Bronchial epithelial cell (primary cell): ENCODE results near the gene LRWD1. TPM values are rescaled to one million over a fixed set of nuclear protein-coding genes. Genes with fewer than 3 reads are reported as not detected.
"Not testable (repeated sequence)": the region's sequence is repeated elsewhere in the genome, so short reads cannot be mapped to it uniquely, and the experiment has no call there.

Source experiments
- DNase-seq: peaks from one replicate; pipeline ENCODE4 v3.0.0-alpha.2; 2010; ENCODE audit warnings: low read depth
- FAIRE-seq: peaks from 2 replicates; lab custom pipeline; 2011; peaks lifted over from hg19 to GRCh38; lab: Jason Lieb, UNC
- H3K27me3 ChIP-seq: 2 replicates; pipeline ENCODE4 v1.5.1; 2011; ENCODE audit warnings: low read length; ENCODE audit not compliant: control insufficient read depth, insufficient read depth
- H3K36me3 ChIP-seq: 2 replicates; pipeline ENCODE4 v1.5.1; 2011; ENCODE audit warnings: low read length; ENCODE audit not compliant: control insufficient read depth, insufficient read depth
- H3K4me3 ChIP-seq: 2 replicates; pipeline ENCODE4 v1.5.1; 2011; ENCODE audit warnings: mild to moderate bottlenecking, low read depth, low read length, control low read depth
- total RNA-seq: library from RNA; depleted of rRNA; stranded (reverse); fragments of >200 nt; gene quantifications from 2 replicates; pipeline ENCODE4 v1.2.1, GENCODE V29; 2014

Gene LRWD1
- total RNA-seq, 1 donor from 2014 or later = 25.3 TPM

GRCh38 chr7:102507410-102508088, 42.8 kb downstream of the LRWD1 start:
- FAIRE-seq, H3K4me3 ChIP-seq, H3K36me3 ChIP-seq, H3K27me3 ChIP-seq, DNase-seq: not testable (repeated sequence)

DNA sequence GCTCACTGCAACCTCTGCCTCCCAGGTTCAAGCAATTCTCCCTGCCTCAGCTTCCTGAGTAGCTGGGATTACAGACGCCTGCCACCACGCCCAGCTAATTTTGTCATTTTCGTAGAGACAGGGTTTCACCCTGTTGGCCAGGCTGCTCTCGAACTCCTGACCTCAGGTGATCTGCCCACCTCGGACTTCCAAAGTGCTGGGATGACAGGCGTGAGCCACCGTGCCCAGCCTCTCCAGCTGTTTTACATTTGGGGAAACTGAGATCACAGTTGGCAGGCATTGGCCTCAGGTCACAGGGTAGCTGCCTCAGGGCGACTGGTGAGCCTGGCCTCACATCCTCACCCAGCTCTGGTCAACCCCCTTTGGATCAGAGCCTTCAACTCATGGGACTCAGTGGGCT, 45.8 kb downstream of the LRWD1 start:
- H3K36me3 ChIP-seq, H3K27me3 ChIP-seq, DNase-seq, H3K4me3 ChIP-seq, FAIRE-seq: not testable (repeated sequence)

DNA sequence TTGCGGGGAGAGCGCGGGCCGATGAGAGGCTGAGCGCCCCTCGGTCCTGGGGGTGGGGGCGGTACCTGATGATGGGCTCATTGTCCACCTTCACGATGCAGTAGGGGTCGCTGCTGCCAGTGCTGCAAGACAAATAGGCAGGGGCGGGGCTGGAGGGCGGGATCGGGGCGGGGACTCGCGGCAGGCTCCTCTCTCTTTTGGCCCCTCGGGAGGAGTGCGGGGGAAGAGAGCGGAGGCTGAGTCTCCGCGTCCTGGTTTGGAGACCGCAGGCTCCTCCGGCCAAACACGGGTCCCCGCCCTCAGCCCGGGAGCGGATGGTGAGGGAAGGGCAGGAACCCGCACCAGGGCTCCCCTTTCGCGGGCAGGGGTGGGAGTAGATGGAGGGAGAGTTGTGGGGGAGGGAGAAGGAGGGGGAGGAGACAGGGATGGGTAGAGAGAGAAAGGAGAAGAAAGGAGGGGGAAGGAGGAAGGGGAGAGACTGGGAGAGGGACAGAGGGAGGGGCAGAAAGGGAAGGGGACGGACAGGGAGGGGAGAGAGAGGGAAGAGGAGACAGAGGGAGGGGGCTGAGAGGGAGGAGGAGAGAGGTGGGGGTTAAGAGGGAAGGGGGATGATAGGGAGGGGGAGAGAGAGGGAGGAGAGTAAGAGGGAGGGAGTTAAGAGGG, 47.2 kb downstream of the LRWD1 start:
- not testable (repeated sequence) for H3K4me3 ChIP-seq, DNase-seq, H3K27me3 ChIP-seq, H3K36me3 ChIP-seq, FAIRE-seq

DNA sequence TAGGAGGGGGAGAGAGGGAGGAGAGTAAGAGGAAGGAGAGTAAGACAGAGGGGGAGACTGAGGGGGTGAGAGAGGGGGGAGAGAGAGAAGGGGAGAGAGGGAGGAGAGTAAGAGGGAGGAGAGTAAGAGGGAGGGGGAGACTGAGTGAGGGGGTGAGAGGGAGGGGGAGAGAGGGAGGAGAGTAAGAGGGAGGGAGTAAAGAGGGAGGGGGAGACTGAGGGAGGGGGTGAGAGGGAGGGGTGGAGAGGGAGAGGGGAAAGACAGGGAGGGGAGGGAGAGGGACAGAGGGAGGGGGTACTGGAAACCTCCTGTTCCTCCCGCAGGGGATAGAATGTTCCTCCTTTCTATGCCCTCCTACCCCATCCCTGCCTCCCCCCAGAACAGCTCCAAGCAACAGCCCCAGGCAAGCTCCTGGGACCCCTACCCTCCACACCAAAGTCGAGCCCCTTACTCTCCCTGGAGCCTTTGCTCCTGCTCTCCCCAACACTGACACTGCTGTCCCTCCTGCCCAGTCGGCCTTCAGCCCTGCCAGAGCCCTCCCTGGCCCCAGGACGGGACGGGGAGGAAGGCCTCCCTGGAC, 47.9 kb downstream of the LRWD1 start:
- not testable (repeated sequence) for DNase-seq, H3K27me3 ChIP-seq, FAIRE-seq, H3K36me3 ChIP-seq, H3K4me3 ChIP-seq

DNA sequence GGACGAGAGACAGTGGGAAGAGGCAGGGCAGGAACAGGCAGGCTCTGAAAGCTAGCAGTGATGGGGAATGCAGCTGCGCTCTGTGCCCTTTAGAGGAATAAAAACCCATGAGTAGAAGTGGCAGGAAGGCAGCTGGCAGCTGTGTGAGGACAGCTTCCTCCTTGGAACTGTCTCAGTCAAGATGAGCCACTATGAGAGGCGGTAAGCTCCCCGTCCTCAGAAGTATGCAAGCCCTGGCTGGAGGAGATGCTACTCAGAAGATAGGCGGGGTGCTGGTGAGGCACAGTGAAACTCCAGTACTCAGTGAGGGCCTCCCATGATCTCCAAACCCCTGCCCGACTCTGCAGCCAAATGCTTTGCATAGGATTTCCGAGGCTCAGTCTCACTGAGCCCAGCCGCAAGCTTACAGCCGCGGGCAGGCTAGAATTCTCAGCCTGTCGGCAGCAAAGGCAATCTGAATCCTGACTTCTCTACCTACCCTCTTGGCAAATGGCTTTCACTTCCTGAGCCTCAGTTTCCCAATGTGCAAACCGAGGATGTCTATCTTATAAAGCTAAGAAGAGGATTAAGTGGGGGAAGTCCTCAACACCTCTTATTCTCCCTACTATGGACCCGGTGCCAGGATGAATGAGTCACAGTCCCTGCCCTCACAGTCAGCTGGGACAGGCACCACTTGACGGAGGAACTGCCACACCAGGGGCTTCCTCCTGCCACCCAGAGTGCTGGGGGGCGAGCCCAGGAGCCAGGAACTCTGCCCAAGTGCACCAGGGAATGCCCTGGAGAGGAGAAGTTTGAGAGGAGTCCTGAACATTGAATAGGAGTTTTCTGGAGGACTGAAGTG, 50.3 kb downstream of the LRWD1 start:
- not testable (repeated sequence) for FAIRE-seq, H3K4me3 ChIP-seq, H3K36me3 ChIP-seq, DNase-seq, H3K27me3 ChIP-seq

DNA sequence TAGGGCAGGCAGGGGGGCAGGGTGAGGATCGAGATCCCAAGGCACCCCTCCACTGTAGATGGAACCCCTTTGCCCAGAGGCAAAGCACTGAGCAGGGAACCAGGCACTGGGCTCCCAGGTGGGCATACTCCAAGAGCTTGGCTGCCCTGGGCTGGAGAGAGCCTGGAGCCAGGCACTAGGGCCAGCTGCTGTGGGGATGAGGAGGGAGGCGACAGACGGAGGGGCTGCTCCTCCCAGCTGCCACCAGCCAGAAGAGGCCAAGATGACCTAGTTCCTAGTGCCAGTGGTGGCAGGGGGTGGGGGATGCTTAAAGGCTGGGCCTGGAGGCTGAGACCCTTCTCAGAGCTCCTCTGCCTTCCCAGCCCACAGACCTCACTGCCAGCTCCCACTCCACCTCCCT, 51.1 kb downstream of the LRWD1 start:
- FAIRE-seq, H3K36me3 ChIP-seq, H3K4me3 ChIP-seq, DNase-seq, H3K27me3 ChIP-seq: not testable (repeated sequence)

- H3K27me3 ChIP-seq, FAIRE-seq, H3K36me3 ChIP-seq, H3K4me3 ChIP-seq, DNase-seq: not testable (repeated sequence)
Observed at GRCh38 chr7:102516951-102517350, 52.2 kb downstream of the LRWD1 start.

DNA sequence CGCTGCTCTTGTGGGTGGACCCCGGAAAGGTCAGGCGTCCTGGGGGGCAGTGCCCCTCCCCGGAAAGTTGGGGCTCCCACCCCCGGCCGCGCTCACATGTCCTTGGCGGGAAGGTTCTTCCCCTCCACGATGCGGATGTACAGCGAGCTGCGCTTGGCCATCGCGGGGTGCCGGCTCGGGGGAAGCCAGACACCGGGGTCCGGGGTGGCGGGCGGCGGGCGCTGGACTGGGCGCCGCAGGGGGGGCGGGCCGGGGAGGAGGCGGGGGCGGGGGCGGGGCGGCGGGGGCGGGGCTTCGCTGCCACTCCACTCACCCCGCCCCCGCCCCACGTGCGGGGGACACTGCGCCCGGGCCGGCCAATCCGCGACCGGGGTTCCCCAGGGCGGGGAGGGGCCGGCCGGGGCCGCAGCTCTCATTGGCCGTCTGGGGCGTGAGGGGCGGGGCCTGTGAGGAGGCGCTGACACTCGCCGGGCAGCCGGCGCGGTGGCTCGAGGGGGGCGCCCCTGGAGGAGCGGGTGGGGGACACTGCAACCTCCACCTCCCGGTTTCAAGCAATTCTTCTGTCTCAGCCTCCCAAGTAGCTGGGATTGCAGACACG, 52.9 kb downstream of the LRWD1 start, which contains the start of gene RASA4B:
Gene RASA4B, minus strand, starts transcription at position 228 of the 598 bp plus-strand sequence. Its CDS starts 67 bp downstream, at position 161.
- H3K4me3 ChIP-seq, H3K27me3 ChIP-seq, DNase-seq, FAIRE-seq, H3K36me3 ChIP-seq: not testable (repeated sequence)

DNA sequence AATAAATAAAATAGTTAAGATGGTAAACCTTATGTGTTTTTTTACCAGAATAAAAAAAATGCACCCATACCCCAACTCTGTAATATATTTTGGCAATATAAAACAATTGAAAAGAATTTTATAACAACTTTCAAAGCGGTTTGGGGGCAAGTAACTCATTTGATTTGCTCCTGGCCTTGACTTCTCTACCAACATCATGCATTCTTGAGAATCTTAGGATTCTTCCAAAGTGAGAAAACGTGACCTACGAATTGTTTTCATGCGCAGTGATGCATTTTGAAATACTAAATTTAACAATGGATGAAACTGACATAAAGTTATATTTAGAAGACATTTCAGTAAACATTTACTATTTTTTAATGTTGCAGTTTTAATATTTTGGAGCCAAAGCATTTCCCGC, 56.0 kb downstream of the LRWD1 start:
- not testable (repeated sequence) for H3K36me3 ChIP-seq, H3K27me3 ChIP-seq, H3K4me3 ChIP-seq, DNase-seq, FAIRE-seq

Other genes starting within 250 kb of the LRWD1 start
- gene SH2B2, start 178.1 kb upstream of the LRWD1 start, total RNA-seq = 1.5 and 1.8 TPM in 2 replicates
- gene SPDYE6, start 108.5 kb upstream of the LRWD1 start, total RNA-seq = under 0.01 TPM in 1 of 2 replicates, not detected in the other
- gene PRKRIP1, start 68.6 kb upstream of the LRWD1 start, total RNA-seq = 14.7 and 18.2 TPM in 2 replicates
- gene ORAI2, start 31.4 kb upstream of the LRWD1 start, total RNA-seq = 4.7 and 6.9 TPM in 2 replicates
- 8.7 and 10.0 TPM in 2 replicates for gene ALKBH4, start 121 bp upstream of the LRWD1 start, total RNA-seq
- 24.5 and 50.1 TPM in 2 replicates for gene POLR2J, start 13.9 kb downstream of the LRWD1 start, total RNA-seq
- 0.79 and 1.2 TPM in 2 replicates for gene RASA4B, start 52.8 kb downstream of the LRWD1 start, total RNA-seq
- 5.8 and 151 TPM in 2 replicates for gene UPK3BL2, start 78.7 kb downstream of the LRWD1 start, total RNA-seq
- not detected in 2 replicates for gene SPDYE2, start 86.2 kb downstream of the LRWD1 start, total RNA-seq
- gene POLR2J3, start 107.6 kb downstream of the LRWD1 start, total RNA-seq = 18.8 and 25.5 TPM in 2 replicates
- gene RASA4, start 151.8 kb downstream of the LRWD1 start, total RNA-seq = 2.2 and 2.4 TPM in 2 replicates
- 122 and 1,140 TPM in 2 replicates for gene UPK3BL1, start 177.8 kb downstream of the LRWD1 start, total RNA-seq
- not detected in 2 replicates for gene SPDYE2B, start 185.3 kb downstream of the LRWD1 start, total RNA-seq
- 2.3 and 3.4 TPM in 2 replicates for gene POLR2J2, start 206.7 kb downstream of the LRWD1 start, total RNA-seq